ENCODE data around the gene BTLA.

BTLA gene

DNA sequence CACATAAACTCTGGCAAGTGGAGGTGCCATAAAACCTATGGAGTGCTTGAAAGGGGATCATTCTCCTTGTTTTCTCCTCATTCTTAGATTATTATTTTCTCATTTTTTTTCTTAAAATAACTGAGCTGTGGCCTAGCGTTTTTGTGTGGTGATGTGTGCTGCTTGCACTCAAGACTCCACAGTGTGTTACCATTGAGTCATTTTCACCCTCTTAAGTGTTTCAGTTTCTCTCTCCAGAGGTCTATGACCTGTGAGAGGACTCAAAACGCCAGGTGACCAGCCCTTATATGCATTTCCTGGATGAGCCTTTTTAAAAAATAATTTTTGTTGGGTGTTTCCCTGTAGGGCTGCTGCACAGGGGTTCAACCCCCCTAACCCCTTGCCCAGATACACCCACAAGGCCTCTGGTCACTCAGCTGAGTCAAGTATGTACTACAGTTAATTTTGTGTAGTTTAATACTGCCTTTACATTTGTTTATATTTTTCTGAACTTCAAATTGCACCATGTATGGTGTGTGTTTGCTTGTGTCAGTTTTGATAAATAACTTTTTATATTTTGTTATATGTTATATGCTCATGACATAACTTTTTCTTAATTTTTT is 15.4 kb upstream of the BTLA start:
- TF ChIP-seq, protein P1, sequence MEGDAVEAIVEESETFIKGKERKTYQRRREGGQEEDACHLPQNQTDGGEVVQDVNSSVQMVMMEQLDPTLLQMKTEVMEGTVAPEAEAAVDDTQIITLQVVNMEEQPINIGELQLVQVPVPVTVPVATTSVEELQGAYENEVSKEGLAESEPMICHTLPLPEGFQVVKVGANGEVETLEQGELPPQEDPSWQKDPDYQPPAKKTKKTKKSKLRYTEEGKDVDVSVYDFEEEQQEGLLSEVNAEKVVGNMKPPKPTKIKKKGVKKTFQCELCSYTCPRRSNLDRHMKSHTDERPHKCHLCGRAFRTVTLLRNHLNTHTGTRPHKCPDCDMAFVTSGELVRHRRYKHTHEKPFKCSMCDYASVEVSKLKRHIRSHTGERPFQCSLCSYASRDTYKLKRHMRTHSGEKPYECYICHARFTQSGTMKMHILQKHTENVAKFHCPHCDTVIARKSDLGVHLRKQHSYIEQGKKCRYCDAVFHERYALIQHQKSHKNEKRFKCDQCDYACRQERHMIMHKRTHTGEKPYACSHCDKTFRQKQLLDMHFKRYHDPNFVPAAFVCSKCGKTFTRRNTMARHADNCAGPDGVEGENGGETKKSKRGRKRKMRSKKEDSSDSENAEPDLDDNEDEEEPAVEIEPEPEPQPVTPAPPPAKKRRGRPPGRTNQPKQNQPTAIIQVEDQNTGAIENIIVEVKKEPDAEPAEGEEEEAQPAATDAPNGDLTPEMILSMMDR (IDR thresholded peaks at IDR 0.05; ENCODE audit: low read length, missing control alignments): no peak
- no peak for DNase-seq (ENCODE audit: low read depth)
- H3K4me3 ChIP-seq (replicated peaks; ENCODE audit: low read depth, low read length): no peak overlapping the region

DNA sequence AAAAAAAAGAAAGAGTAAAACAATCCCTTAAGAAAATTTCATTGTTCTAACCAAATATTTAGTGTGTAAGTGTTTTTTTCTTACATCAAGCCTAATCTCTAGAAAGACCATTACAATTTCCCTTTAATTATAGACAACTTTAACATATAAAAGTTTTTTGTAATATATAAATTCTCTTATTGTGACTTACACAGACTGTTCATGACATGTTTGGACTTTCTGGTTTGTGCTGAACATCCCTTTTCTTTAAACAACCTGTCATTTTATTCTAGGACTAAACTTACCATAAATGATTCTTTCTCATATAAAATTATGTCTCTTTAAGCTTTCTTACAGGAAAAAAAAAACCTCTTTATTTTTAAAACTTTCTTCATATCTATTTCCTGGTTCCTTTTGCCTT is 13.0 kb upstream of the BTLA start:
- TF ChIP-seq, protein P1 (IDR thresholded peaks at IDR 0.05; ENCODE audit: low read length, missing control alignments): no peak
- no peak overlapping the region for H3K4me3 ChIP-seq (replicated peaks; ENCODE audit: low read depth, low read length)
- no peak for DNase-seq (ENCODE audit: low read depth)

- H3K4me3 ChIP-seq (replicated peaks; ENCODE audit: low read depth, low read length): no peak overlapping the region
- DNase-seq (ENCODE audit: low read depth): no peak
- TF ChIP-seq, protein P1 (IDR thresholded peaks at IDR 0.05; ENCODE audit: low read length, missing control alignments): no peak
Observed at GRCh38 chr3:112508860-112509259, 9.6 kb upstream of the BTLA start.

GRCh38 chr3:112508261-112508660 is 9.0 kb upstream of the BTLA start:
- no peak for DNase-seq (ENCODE audit: low read depth)

DNA sequence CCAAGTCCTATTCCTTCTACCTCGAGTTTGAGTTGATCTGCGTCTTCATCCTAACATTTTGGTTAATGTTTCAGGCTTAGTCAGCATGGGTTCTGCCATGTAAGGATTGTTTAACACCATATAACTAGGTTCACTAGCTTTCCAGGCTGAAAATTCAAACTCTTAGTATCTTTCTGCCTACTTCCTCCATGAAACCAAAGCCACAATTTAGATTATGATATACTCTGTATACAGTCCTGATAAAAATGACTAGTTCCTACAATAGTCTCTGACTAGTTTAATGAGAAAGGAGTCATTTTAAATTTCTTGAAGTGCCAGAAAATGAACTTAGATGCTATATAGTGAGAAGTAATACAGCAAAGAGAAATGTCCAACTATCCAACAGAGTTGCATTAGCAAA is 6.6 kb upstream of the BTLA start:
- no peak for DNase-seq (ENCODE audit: low read depth)
- TF ChIP-seq, protein P1 (IDR thresholded peaks at IDR 0.05; ENCODE audit: low read length, missing control alignments): no peak
- no peak overlapping the region for H3K4me3 ChIP-seq (replicated peaks; ENCODE audit: low read depth, low read length)

More at GRCh38 chr3:112508261-112508660, 9.0 kb upstream of the BTLA start:
- no peak overlapping the region for H3K4me3 ChIP-seq (replicated peaks; ENCODE audit: low read depth, low read length)
- TF ChIP-seq, protein P1 (IDR thresholded peaks at IDR 0.05; ENCODE audit: low read length, missing control alignments): no peak

DNA sequence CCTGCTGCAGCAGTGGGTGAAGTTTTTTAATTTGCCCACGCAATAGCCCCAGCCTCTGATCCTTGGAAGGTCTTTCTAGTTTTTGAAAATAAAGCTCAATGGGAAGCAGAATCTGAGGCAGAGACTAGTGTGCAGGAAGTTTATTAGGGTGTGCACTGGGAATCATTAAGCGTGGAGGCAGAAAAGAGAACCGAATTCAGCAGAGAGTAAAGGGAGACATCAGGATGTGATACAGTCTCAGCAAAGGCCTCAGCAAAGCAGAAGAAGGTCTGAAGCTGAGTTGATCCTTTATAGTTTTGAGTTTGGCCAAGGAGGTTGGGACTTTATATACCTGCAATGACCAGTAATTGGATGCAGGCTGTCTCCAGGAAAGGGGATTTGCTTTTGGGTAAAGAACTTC is 4.9 kb upstream of the BTLA start:
- H3K4me3 ChIP-seq (replicated peaks; ENCODE audit: low read depth, low read length): no peak overlapping the region
- TF ChIP-seq, protein P1 (IDR thresholded peaks at IDR 0.05; ENCODE audit: low read length, missing control alignments): no peak
- no peak for DNase-seq (ENCODE audit: low read depth)

GRCh38 chr3:112503304-112503972 is 4.2 kb upstream of the BTLA start:
- H3K4me3 ChIP-seq (replicated peaks; ENCODE audit: low read depth, low read length): no peak overlapping the region
- no peak for DNase-seq (ENCODE audit: low read depth)
- TF ChIP-seq, protein P1 (IDR thresholded peaks at IDR 0.05; ENCODE audit: low read length, missing control alignments): no peak
